ENCODE data around the gene NTM.

NTM gene

GRCh38 chr11:131595797-131596196 is 225.4 kb downstream of the NTM start:
- TF ChIP-seq CTCF (IDR thresholded peaks at IDR 0.05; ENCODE audit: control insufficient read depth, extremely low read depth, insufficient read depth) = no peak
- DNase-seq (ENCODE audit: low read depth) = no peak
- H3K4me3 ChIP-seq (ENCODE audit: low read depth, low read length) = no peak overlapping the region

- DNase-seq (ENCODE audit: low read depth) = no peak
- no peak overlapping the region for H3K4me3 ChIP-seq (ENCODE audit: low read depth, low read length)
- TF ChIP-seq CTCF (IDR thresholded peaks at IDR 0.05; ENCODE audit: control insufficient read depth, extremely low read depth, insufficient read depth) = no peak
Measured at GRCh38 chr11:131597890-131598289, 227.5 kb downstream of the NTM start.

- DNase-seq (ENCODE audit: low read depth) = no peak
- no peak for TF ChIP-seq CTCF (IDR thresholded peaks at IDR 0.05; ENCODE audit: control insufficient read depth, extremely low read depth, insufficient read depth)
- no peak overlapping the region for H3K4me3 ChIP-seq (ENCODE audit: low read depth, low read length)
Measured at GRCh38 chr11:131598305-131598704, 227.9 kb downstream of the NTM start.

GRCh38 chr11:131599285-131599684 is 228.9 kb downstream of the NTM start:
- TF ChIP-seq CTCF (IDR thresholded peaks at IDR 0.05; ENCODE audit: control insufficient read depth, extremely low read depth, insufficient read depth) = no peak
- DNase-seq (ENCODE audit: low read depth) = no peak
- H3K4me3 ChIP-seq (ENCODE audit: low read depth, low read length) = no peak overlapping the region

GRCh38 chr11:131600628-131601027 is 230.2 kb downstream of the NTM start:
- no peak overlapping the region for H3K4me3 ChIP-seq (ENCODE audit: low read depth, low read length)
- DNase-seq (ENCODE audit: low read depth) = peak; percentile 61
- TF ChIP-seq CTCF (IDR thresholded peaks at IDR 0.05; ENCODE audit: control insufficient read depth, extremely low read depth, insufficient read depth) = no peak

- H3K4me3 ChIP-seq (ENCODE audit: low read depth, low read length) = no peak overlapping the region
- TF ChIP-seq CTCF (IDR thresholded peaks at IDR 0.05; ENCODE audit: control insufficient read depth, extremely low read depth, insufficient read depth) = no peak
- DNase-seq (ENCODE audit: low read depth) = no peak
Measured at GRCh38 chr11:131601586-131601985, 231.2 kb downstream of the NTM start.

- no peak for TF ChIP-seq CTCF (IDR thresholded peaks at IDR 0.05; ENCODE audit: control insufficient read depth, extremely low read depth, insufficient read depth)
- no peak overlapping the region for H3K4me3 ChIP-seq (ENCODE audit: low read depth, low read length)
- DNase-seq (ENCODE audit: low read depth) = no peak
Measured at GRCh38 chr11:131602431-131602830, 232.0 kb downstream of the NTM start.
